ENCODE results near the gene FBXL12. TPM values are rescaled to one million over a fixed set of nuclear protein-coding genes. Genes with fewer than 3 reads are reported as not detected.
A peak's percentile ranks its signal among the peaks of the same experiment; 100 is the strongest.

FBXL12 gene
- total RNA-seq, 2 experiments from 2014 or later: 38.7 to 44.4 TPM

DNA sequence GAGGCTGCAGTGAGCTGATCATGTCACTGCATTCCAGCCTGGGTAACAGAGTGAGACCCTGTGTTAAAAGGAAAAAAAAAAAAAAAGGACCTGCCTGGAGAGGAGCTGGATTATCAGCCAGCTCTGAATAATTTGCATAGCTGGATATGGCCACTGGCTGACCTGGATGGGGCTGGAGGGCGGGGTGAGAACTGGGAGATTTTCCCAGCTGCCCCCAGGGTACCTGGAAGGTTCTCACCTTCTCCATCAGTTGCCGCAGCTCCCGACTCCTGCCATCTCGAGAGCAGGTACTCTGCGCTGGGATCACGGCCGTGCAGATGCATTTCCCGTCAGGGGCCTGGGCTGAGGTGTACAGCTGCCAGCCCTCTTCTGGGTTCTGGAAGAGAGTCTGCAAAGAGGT, 41.5 kb upstream of the FBXL12 start:
- ChIA-PET POLR2A (interaction anchor here (0.6 kb wide), 1 partner anchor 37 kb away, joined by 6 read pairs; no protein-coding TSS in a partner anchor), CTCF (ENCODE audit: unreplicated experiment) (no interaction called here)
- H2AFZ ChIP-seq (ENCODE audit: low read length): no peak overlapping the region
- H3K4me3 ChIP-seq (ENCODE audit: low read depth, low read length, poor library complexity, severe bottlenecking): no peak overlapping the region
- no peaks in the 10 kb centered on the region for H4K20me1 ChIP-seq (ENCODE audit: insufficient read depth, low read length)
- intact Hi-C loops (cut with micrococcal nuclease; ENCODE audit: unreplicated experiment): no loop called here
- no peak for TF ChIP-seq EZH2phosphoT487 (IDR thresholded peaks at IDR 0.05; ENCODE audit: borderline replicate concordance, low read depth, low read length)
- TF ChIP-seq, protein P1, sequence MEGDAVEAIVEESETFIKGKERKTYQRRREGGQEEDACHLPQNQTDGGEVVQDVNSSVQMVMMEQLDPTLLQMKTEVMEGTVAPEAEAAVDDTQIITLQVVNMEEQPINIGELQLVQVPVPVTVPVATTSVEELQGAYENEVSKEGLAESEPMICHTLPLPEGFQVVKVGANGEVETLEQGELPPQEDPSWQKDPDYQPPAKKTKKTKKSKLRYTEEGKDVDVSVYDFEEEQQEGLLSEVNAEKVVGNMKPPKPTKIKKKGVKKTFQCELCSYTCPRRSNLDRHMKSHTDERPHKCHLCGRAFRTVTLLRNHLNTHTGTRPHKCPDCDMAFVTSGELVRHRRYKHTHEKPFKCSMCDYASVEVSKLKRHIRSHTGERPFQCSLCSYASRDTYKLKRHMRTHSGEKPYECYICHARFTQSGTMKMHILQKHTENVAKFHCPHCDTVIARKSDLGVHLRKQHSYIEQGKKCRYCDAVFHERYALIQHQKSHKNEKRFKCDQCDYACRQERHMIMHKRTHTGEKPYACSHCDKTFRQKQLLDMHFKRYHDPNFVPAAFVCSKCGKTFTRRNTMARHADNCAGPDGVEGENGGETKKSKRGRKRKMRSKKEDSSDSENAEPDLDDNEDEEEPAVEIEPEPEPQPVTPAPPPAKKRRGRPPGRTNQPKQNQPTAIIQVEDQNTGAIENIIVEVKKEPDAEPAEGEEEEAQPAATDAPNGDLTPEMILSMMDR (conservative IDR thresholded peaks at IDR 0.05; ENCODE audit: low read length): no peak
- no TSS peak for BruUV-seq (replicated peaks)
- H3K4me2 ChIP-seq (ENCODE audit: low read length): no peak overlapping the region
- H3K9me3 ChIP-seq (ENCODE audit: low read length): no peaks in the 10 kb centered on the region
- no peak overlapping the region for H3K27ac ChIP-seq (ENCODE audit: low read depth, low read length, poor library complexity, severe bottlenecking)
- H3K9me2 ChIP-seq (ENCODE audit: insufficient read depth, low read length): no peaks in the 10 kb centered on the region
- DNase-seq (ENCODE audit: low spot score): no peak
- H3K36me3 ChIP-seq (ENCODE audit: insufficient read depth, low read length): no peaks in the 10 kb centered on the region
- peaks cover 4% of the 10 kb centered on the region for H3K4me1 ChIP-seq (ENCODE audit: insufficient read depth, low read length, poor library complexity, severe bottlenecking)
- H3K79me2 ChIP-seq (ENCODE audit: insufficient read depth, low read depth, low read length): no peaks in the 10 kb centered on the region

DNA sequence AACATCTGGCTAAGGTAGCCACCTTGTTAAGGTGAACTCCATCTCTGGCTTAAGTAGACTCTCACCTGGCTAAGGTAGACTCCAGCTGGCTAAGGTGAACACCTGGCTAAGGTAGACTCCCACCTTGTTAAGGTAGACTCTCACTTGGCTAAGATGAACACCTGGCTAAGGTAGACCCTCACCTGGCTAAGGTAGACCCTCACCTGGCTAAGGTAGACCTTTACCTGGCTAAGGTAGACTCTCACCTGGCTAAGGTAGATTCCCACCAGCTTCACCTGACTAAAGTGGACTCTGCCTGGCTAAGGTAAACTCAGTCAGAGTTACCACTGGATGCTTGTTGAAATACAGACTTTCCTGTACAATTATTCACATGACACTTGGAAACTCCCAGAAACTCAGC, 39.9 kb upstream of the FBXL12 start:
- no peaks in the 10 kb centered on the region for H3K9me2 ChIP-seq (ENCODE audit: insufficient read depth, low read length)
- no peaks in the 10 kb centered on the region for H4K20me1 ChIP-seq (ENCODE audit: insufficient read depth, low read length)
- no peak overlapping the region for H3K27ac ChIP-seq (ENCODE audit: low read depth, low read length, poor library complexity, severe bottlenecking)
- BruUV-seq (replicated peaks): no TSS peak
- H3K4me2 ChIP-seq (ENCODE audit: low read length): no peak overlapping the region
- H2AFZ ChIP-seq (ENCODE audit: low read length): no peak overlapping the region
- POLR2A ChIA-PET: interaction anchor here (0.6 kb wide), 1 partner anchor 15 kb away, joined by 3 read pairs; no protein-coding TSS in a partner anchor
- TF ChIP-seq, protein P1 (conservative IDR thresholded peaks at IDR 0.05; ENCODE audit: low read length): no peak
- TF ChIP-seq EZH2phosphoT487 (IDR thresholded peaks at IDR 0.05; ENCODE audit: borderline replicate concordance, low read depth, low read length): no peak
- no peaks in the 10 kb centered on the region for H3K79me2 ChIP-seq (ENCODE audit: insufficient read depth, low read depth, low read length)
- intact Hi-C loops (cut with micrococcal nuclease; ENCODE audit: unreplicated experiment): no loop called here
- no peaks in the 10 kb centered on the region for H3K36me3 ChIP-seq (ENCODE audit: insufficient read depth, low read length)
- peaks cover 4% of the 10 kb centered on the region for H3K4me1 ChIP-seq (ENCODE audit: insufficient read depth, low read length, poor library complexity, severe bottlenecking)
- no peak for DNase-seq (ENCODE audit: low spot score)
- H3K9me3 ChIP-seq (ENCODE audit: low read length): no peaks in the 10 kb centered on the region
- CTCF ChIA-PET (ENCODE audit: unreplicated experiment): no interaction called here
- no peak overlapping the region for H3K4me3 ChIP-seq (ENCODE audit: low read depth, low read length, poor library complexity, severe bottlenecking)

DNA sequence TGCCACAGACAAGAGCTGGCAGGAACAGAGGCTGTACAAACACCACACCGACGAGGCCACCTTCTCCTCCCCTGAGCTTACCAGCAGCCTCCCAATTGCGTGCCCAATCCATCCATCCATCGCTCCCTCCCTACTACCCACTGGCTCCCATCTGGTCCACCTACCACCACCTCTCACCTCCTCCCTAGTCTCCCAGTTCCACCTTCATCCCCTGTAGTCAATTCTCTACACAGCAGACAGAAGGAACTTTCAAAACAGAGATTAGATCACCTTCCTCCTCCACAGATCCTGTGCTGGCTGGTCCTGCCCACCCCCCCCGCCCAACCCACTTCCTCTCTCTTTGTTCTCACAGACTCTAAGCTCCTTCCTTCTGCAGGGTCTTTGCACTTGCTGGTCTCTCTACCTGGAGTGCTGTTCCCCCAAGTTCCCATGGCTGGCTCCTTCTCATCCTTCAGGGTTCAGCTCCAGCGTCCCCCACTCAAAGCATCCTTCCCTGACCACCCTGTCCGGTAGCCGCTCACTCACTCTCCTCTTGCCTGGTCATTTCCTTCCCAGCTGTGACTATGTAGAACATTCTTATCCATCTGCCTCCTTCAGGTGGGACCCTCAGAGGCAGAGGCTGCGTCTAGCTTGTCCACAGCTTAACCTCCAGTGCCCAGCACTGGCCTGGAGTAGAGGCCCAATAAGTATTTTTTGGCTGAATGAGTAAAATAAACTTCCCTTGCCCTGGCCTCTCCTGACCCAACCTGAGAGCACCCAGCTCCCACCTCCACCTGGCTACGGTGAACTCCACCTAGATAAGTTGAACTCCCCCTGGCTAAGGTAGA, 39.3 kb upstream of the FBXL12 start:
- Histone ChIP-seq H2AFZ (ENCODE audit: low read length) (no peak overlapping the region), H3K4me1 (ENCODE audit: insufficient read depth, low read length, poor library complexity, severe bottlenecking) (peaks cover 4% of the 10 kb centered on the region), H3K79me2 (ENCODE audit: insufficient read depth, low read depth, low read length) (no peaks in the 10 kb centered on the region), H3K4me2 (ENCODE audit: low read length) (no peak overlapping the region; the same call in 1 of the 2 replicates), H3K4me3 (ENCODE audit: low read depth, low read length, poor library complexity, severe bottlenecking) (no peak overlapping the region), H3K27ac (ENCODE audit: low read depth, low read length, poor library complexity, severe bottlenecking) (no peak overlapping the region), H3K9me3 (ENCODE audit: low read length) (no peaks in the 10 kb centered on the region), H3K9me2 (ENCODE audit: insufficient read depth, low read length) (no peaks in the 10 kb centered on the region), H3K36me3 (ENCODE audit: insufficient read depth, low read length) (no peaks in the 10 kb centered on the region), H4K20me1 (ENCODE audit: insufficient read depth, low read length) (no peaks in the 10 kb centered on the region)
- peak; percentile 16 for DNase-seq (ENCODE audit: low spot score)
- BruUV-seq (replicated peaks): no TSS peak
- ChIA-PET POLR2A (no interaction called here), CTCF (ENCODE audit: unreplicated experiment) (no interaction called here)
- TF ChIP-seq, protein P1 (conservative IDR thresholded peaks at IDR 0.05; ENCODE audit: low read length): no peak
- no peak for TF ChIP-seq EZH2phosphoT487 (IDR thresholded peaks at IDR 0.05; ENCODE audit: borderline replicate concordance, low read depth, low read length)
- intact Hi-C loops (cut with micrococcal nuclease; ENCODE audit: unreplicated experiment): no loop called here

Measured in OCI-LY7 (cell line).